Measurements from ENCODE around the gene CST3. TPM values are rescaled to one million over a fixed set of nuclear protein-coding genes. Genes with fewer than 3 reads are reported as not detected.

Gene CST3
- total RNA-seq, 2 experiments from 2014 or later = 5.9 to 8.5 TPM

DNA sequence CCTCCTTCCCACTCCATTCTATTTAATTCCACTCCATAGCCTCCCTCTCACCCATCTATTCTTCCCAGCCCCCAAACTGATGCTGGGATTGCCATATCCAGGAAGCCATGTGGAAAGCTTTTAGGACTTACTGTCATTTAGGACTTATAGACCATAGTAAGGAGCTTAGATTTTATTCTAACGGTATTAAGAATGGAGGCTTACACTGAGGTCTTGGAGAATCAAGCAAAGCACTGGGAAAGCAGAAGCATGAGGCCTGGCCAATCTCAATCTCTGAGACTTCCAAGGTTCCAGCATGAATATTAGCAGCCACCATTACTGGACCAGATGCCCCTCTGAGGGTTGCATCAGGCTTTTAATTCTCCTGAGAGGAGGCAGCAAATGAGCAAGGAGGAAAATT, 33.4 kb downstream of the CST3 start:
- Mint-ChIP-seq H3K27me3 (no peaks in the 10 kb centered on the region), H3K36me3 (no peaks in the 10 kb centered on the region), H3K9me3 (no peaks in the 10 kb centered on the region), H3K4me1 (no peaks in the 10 kb centered on the region), H3K4me3 (no peak overlapping the region), H3K27ac (no peak overlapping the region)
- ATAC-seq (ENCODE audit: low read depth) (no peak), DNase-seq (no peak)
- POLR2A ChIA-PET = no interaction called here

DNA sequence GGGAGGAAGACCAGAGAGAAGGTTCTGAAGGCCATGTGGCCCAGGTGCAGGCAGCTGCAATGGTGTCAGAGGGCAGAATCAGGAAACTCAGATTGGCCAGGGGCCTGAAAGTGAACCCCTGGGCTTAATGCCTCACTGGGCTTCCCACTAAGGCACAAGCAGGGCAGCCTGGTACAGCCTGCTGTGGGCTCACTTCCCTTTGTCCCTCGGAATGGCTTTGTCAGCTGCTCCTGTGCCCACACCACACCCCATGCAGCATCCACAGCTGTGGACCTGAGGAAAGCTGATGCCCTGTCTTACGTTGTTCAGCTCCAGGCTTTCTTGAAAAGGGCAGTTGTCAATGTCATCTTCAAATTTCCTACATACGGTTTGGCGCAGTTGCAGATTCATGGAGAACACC, 34.4 kb downstream of the CST3 start:
- DNase-seq = no peak
- H3K27ac Mint-ChIP-seq = no peak overlapping the region
- no peak for ATAC-seq (ENCODE audit: low read depth)
- no peaks in the 10 kb centered on the region for H3K27me3 Mint-ChIP-seq
- no peaks in the 10 kb centered on the region for H3K36me3 Mint-ChIP-seq
- POLR2A ChIA-PET = no interaction called here
- no peak overlapping the region for H3K4me3 Mint-ChIP-seq
- no peaks in the 10 kb centered on the region for H3K4me1 Mint-ChIP-seq
- H3K9me3 Mint-ChIP-seq = no peaks in the 10 kb centered on the region

DNA sequence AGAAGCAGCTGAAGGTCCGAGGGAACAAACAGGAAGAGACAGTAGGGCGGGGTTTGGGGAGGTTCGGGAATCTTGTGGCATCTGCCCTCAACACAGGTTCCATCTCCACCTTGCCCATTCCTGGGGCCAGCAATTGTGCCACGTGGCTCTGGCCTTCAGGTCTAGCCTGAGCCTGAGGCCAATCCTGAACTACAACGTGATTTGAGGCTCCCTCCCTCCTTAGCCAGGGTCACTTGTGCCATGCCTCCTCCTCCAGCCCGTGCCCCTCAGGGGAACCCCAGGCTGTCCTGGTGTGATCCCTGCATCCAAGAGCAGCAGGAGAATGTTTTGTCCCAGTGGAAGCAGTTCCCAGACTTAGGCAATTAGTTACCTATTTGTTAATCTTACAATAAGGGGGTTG, 35.1 kb downstream of the CST3 start:
- Mint-ChIP-seq H3K9me3 (no peaks in the 10 kb centered on the region), H3K4me3 (no peak overlapping the region), H3K36me3 (no peaks in the 10 kb centered on the region), H3K27ac (no peak overlapping the region), H3K27me3 (no peaks in the 10 kb centered on the region), H3K4me1 (no peaks in the 10 kb centered on the region)
- DNase-seq (no peak), ATAC-seq (ENCODE audit: low read depth) (no peak)
- POLR2A ChIA-PET = no interaction called here

DNA sequence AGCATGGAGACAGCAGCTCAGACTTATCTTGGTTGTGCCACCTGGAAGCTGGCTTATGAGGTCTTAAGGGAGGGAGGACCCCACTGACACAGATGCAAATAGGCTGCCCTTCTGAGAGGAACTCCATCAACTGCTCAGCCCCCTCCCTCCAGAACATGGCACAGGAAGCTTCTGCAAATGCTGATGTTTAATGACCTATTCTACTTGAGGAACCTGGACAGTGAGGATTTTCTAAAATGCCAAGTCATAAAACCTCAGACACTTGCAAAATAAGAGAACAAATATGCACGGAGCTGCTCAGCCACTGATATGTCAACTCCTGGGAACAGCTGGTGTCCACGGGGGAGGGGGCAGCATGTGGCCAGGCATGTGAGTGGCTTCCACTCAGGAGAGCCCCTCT, 35.5 kb downstream of the CST3 start:
- ATAC-seq (ENCODE audit: low read depth) (no peak), DNase-seq (no peak)
- H3K9me3 Mint-ChIP-seq = no peaks in the 10 kb centered on the region
- no peak overlapping the region for H3K4me3 Mint-ChIP-seq
- H3K36me3 Mint-ChIP-seq = no peaks in the 10 kb centered on the region
- no peak overlapping the region for H3K27ac Mint-ChIP-seq
- POLR2A ChIA-PET = no interaction called here
- no peaks in the 10 kb centered on the region for H3K27me3 Mint-ChIP-seq
- no peaks in the 10 kb centered on the region for H3K4me1 Mint-ChIP-seq

DNA sequence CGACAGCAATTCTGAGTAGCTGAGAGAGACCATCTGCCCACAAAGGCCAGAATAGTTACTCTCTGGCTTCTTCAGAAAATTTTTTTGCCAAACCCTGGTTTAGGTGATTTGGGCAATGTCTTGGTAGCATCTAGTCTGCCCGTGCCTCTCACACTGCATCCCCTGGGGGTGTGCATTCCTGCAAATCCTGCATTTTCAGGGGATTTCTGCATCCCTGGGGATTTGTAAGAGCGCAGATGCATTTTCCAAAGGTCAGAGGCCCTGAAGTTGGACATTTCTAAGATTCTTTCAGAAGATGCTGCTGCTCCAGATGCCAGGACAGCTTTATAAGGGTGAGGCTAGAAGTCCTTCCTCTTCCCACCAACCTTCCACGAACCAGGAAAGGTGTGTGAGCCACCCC, 36.0 kb downstream of the CST3 start:
- no peak overlapping the region for H3K4me3 Mint-ChIP-seq
- no peaks in the 10 kb centered on the region for H3K27me3 Mint-ChIP-seq
- H3K27ac Mint-ChIP-seq = no peak overlapping the region
- POLR2A ChIA-PET = no interaction called here
- DNase-seq (no peak), ATAC-seq (ENCODE audit: low read depth) (no peak)
- H3K9me3 Mint-ChIP-seq = no peaks in the 10 kb centered on the region
- no peaks in the 10 kb centered on the region for H3K4me1 Mint-ChIP-seq
- no peaks in the 10 kb centered on the region for H3K36me3 Mint-ChIP-seq

DNA sequence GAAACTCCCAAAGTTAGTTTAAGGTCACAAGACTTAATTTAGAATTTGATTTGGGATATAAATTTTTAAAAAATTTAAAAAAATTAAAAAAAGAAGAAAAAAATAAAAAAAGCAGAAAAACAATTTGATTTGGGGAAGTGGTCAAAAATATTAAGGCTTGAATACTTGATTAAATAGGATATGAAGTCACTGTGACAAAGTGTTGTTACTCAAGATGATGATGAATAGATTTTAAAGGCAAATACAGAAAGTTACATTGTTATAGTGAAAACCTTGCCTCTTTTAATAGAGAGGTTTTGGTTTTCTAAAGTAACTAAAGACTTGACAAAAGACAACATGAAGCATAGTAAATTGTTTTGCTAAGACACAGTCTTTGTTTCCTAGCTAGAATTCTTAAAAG, 39.3 kb downstream of the CST3 start:
- ATAC-seq (ENCODE audit: low read depth) (no peak), DNase-seq (no peak)
- Mint-ChIP-seq H3K36me3 (no peaks in the 10 kb centered on the region), H3K27me3 (peaks cover 10% of the 10 kb centered on the region), H3K4me3 (no peak overlapping the region), H3K27ac (no peak overlapping the region), H3K4me1 (no peaks in the 10 kb centered on the region), H3K9me3 (no peaks in the 10 kb centered on the region)
- POLR2A ChIA-PET = no interaction called here

DNA sequence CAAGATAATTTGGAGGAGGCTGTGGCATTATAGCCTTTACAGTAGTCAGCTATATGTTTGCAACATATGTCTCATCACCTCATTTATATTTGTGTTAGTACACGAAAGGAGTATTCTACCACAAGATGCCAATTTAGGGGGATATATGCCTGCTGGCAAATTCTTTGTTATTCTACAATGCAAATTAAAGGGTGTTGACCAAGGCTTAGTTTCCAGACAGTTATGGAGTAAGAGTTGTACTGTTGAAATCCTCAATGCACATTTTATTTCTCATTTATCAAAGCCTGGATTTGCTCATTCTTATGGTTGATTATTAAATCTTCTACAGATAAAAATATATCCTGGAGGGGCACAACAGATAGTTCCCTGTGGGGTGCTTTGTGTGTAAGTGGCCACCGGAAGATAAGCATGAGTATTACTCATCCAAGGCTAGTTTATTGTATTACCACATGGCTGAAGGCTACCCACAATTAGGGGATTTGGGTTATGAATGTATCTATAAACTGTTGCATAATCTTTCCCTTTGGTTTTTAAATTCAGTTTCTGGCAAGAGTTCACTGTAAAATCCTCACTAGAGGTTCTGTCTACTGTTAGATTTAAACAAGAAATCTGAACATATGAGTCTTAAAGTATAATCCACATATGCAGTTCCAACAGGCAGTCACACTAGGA, 41.0 kb downstream of the CST3 start:
- H3K9me3 Mint-ChIP-seq = no peaks in the 10 kb centered on the region
- POLR2A ChIA-PET = no interaction called here
- no peak for ATAC-seq (ENCODE audit: low read depth)

DNA sequence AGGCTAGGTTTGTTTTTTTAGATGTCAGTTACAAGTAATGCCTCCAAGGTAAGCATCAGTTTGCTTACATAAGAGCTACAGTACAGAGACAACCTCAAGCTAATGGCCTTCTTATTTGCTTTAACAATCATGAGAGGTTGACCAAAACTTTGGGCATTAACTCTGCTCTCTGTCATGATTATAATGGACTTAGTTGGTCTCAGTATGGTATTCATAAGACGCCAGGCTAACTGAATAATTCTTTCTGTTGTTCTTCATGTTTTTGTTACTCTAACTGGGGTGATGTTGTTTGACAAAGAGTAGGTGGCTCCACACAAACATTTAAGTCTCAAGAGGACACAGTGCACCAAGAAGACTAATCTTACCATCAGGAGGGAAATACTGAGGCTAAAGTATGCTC, 41.8 kb downstream of the CST3 start:
- POLR2A ChIA-PET = no interaction called here
- DNase-seq = no peak
- Mint-ChIP-seq H3K4me3 (no peak overlapping the region), H3K9me3 (no peaks in the 10 kb centered on the region), H3K27ac (no peak overlapping the region), H3K36me3 (no peaks in the 10 kb centered on the region), H3K4me1 (no peaks in the 10 kb centered on the region), H3K27me3 (peaks cover 10% of the 10 kb centered on the region)
- no peak for ATAC-seq (ENCODE audit: low read depth)

More for the DNA sequence above, 41.0 kb downstream of the CST3 start:
- no peak for DNase-seq
- Mint-ChIP-seq H3K27me3 (peaks cover 10% of the 10 kb centered on the region), H3K36me3 (no peaks in the 10 kb centered on the region), H3K4me1 (no peaks in the 10 kb centered on the region), H3K4me3 (no peak overlapping the region), H3K27ac (no peak overlapping the region)

DNA sequence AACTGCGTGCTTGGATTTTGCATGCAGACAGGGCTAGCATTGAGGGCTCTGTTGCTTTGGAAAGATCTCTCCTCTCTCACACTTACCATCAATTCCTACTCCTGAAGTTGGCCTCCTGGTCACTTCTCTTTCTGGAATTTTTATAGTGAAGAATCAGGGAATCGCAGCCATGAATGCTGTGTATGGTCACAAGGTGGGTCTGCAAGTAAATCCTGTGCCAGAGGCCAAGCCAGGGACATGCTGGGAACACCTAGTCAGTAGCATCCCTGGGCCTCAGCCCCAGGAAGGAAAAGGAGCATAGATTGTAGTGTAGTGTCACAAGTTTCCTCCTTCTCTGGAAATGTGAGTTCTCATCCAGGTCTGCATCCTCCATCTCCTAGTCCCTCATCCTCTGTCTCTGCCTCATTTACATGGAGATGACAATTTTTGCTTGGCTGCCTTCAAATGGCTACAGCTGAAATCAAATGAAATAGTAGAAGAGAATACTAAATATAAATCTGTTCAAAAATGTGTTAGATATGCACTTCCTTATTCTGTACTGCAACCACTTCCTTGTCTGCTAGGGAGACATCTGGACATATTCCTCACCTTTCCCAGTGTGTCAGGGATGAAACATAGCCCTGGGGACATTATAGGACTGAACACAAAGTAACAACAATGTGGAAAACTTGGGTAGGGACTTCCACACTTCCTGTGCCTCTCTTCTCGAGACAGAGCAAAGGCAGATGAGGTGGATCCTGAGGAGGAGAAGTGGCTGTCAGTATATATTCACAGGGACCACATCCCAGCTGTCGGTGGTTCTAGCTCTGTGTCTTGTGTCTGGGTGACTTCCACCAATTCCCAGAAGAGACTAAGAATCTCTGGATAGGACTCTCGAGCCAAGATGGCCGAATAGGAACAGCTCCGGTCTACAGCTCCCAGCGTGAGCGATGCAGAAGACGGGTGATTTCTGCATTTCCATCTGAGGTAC, 49.0 kb downstream of the CST3 start:
- H3K4me3 Mint-ChIP-seq = no peak overlapping the region
- POLR2A ChIA-PET = no interaction called here

DNA sequence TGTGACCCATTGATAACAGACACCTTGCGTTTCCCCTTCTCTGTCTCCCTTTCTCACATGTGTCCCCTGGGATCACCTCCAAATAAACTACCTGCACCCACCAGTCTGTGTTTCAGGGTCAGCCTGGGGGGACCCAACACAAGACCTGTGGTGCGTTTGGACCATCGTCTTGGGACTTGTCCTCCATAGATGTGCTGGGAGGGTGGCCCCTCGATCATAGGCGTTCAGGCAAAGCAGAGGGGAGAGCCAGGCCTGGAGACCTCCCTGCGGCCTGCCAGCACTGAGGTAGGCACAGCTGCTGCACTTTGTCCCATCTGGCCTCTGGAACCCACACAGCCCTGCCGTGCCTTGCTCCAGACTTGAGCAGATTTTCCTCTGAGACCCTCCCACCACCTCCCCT, 50.1 kb downstream of the CST3 start:
- Mint-ChIP-seq H3K9me3 (no peaks in the 10 kb centered on the region), H3K27ac (no peak overlapping the region), H3K4me1 (no peaks in the 10 kb centered on the region), H3K27me3 (peaks cover 5% of the 10 kb centered on the region), H3K36me3 (no peaks in the 10 kb centered on the region), H3K4me3 (no peak overlapping the region)
- POLR2A ChIA-PET = no interaction called here
- ATAC-seq (ENCODE audit: low read depth) = no peak
- DNase-seq = no peak

More for the DNA sequence above, 49.0 kb downstream of the CST3 start:
- no peaks in the 10 kb centered on the region for H3K4me1 Mint-ChIP-seq
- DNase-seq = no peak
- H3K9me3 Mint-ChIP-seq = no peaks in the 10 kb centered on the region
- no peaks in the 10 kb centered on the region for H3K36me3 Mint-ChIP-seq
- H3K27ac Mint-ChIP-seq = no peak overlapping the region
- no peak for ATAC-seq (ENCODE audit: low read depth)
- peaks cover 2% of the 10 kb centered on the region for H3K27me3 Mint-ChIP-seq

DNA sequence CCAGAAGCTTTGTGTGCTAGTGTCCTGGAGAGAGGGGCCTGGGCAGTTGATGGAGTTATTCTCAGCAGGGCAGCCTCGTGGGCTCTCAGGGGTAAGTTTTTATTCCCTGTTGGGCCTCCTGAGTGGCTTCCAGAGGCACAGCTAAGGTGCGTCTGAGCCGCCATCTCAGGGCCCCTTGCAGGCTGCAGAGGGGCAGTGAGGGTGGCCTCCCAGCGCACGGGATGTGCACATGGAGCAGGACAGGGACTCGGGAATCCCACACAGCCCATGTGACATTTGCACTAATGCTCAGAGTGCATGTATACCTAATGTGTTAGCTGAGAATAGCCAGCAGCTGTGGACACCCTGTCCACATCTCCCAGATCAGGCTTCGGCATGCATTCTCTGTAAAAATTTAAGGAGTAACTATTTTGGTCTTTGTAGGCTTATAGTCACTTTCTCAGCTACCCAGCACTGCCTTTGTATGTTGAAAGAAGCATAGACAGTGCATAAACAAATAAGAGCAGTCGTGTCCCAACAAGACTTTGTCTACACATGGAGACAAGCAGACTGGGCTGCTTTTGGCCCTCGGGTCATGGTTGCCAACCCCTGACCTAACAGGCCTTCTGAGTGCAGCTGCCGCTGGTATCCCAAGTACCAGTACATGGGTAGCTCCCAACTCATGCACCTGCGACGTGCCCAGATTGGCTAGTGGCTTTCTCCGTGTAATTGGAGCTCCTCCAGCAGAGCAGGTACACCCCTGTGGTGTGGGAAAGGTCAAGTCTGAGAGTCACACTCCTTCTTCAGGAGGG, 50.8 kb downstream of the CST3 start:
- no peaks in the 10 kb centered on the region for H3K36me3 Mint-ChIP-seq
- H3K4me1 Mint-ChIP-seq = no peaks in the 10 kb centered on the region
- no peaks in the 10 kb centered on the region for H3K9me3 Mint-ChIP-seq
- peaks cover 5% of the 10 kb centered on the region for H3K27me3 Mint-ChIP-seq
- H3K4me3 Mint-ChIP-seq = no peak overlapping the region
- no peak for ATAC-seq (ENCODE audit: low read depth)
- POLR2A ChIA-PET = no interaction called here
- H3K27ac Mint-ChIP-seq = no peak overlapping the region
- DNase-seq = no peak

DNA sequence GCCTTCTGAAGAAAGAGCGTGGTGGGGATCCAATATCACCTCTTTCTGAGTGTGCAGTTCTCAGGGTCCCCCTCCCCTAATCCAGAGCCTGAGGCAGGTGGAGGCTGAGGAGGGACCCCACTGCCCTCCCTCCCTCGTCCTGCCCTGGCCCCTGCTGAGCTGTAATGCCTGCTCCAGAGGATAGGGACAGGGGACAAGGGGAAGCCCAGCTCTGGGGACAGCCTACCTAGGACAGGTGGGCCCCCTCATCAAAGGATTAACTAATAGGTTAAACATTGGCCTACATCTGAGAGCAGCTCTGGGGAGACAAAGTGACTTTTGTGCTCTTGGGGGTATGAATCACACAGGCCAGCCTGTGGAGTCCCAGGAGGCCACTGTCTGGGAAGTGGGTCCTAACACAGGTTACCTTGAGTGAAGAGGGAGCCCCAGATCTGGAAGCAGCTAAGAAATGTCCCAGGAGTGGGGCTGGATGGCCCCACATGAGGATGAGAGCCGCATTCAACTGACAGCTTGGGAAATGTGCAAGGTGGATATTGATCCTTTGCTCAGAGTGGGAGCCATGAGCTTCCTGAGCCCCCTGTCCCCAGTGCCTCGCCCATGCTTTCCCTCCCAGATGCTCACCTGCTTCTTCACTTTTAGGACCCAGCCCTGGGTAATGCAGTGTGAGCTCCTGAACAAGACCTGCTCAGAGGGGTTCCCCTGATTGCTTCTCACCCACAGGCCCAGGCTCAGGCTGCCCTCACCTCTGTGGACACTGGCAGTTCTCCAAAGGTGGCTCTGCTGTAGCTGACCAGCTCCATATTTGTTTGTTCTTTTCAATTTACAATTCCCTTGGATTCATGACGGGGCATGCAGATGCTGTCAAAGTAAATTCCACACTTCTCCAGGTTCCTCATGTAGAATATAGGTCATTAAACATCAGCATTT, 51.7 kb downstream of the CST3 start:
- DNase-seq (no peak), ATAC-seq (ENCODE audit: low read depth) (no peak)
- H3K27me3 Mint-ChIP-seq = peaks cover 6% of the 10 kb centered on the region
- POLR2A ChIA-PET = no interaction called here
- no peaks in the 10 kb centered on the region for H3K36me3 Mint-ChIP-seq
- no peak overlapping the region for H3K4me3 Mint-ChIP-seq
- H3K4me1 Mint-ChIP-seq = no peaks in the 10 kb centered on the region
- no peaks in the 10 kb centered on the region for H3K9me3 Mint-ChIP-seq
- H3K27ac Mint-ChIP-seq = no peak overlapping the region

DNA sequence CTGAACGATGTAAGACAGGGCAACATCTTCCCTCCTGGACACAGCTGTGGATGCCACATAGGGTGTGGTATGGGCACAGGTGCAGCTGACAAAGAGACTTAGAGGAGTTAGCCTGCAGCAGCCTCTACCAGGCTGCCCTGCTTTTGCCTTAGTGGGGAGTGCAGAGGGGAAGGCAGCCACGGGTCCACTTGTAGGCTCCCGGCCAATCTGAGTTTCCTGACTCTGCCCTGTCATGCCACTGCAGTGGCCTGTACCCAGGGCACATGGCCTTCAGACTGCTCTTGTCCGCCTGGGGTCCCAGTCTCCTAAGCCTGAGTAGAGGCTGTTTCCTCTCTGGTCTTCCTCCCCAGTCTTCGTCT, 52.3 kb downstream of the CST3 start:
- peaks cover 9% of the 10 kb centered on the region for H3K27me3 Mint-ChIP-seq
- DNase-seq (no peak), ATAC-seq (ENCODE audit: low read depth) (no peak)
- H3K27ac Mint-ChIP-seq = no peak overlapping the region
- H3K9me3 Mint-ChIP-seq = no peaks in the 10 kb centered on the region
- POLR2A ChIA-PET = no interaction called here
- no peak overlapping the region for H3K4me3 Mint-ChIP-seq
- H3K36me3 Mint-ChIP-seq = no peaks in the 10 kb centered on the region
- H3K4me1 Mint-ChIP-seq = no peaks in the 10 kb centered on the region

Measured in activated naive CD8-positive, alpha-beta T cell treated with anti-CD3 and anti-CD28 coated beads, Interleukin-2, amount 10 ng/mL, durations not matched to agents 7 days and 5 days (primary cell).